ENCODE data around the gene BSN.
"Not testable (repeated sequence)": the region's sequence is repeated elsewhere in the genome, so short reads cannot be mapped to it uniquely, and the experiment has no call there.

Gene BSN

DNA sequence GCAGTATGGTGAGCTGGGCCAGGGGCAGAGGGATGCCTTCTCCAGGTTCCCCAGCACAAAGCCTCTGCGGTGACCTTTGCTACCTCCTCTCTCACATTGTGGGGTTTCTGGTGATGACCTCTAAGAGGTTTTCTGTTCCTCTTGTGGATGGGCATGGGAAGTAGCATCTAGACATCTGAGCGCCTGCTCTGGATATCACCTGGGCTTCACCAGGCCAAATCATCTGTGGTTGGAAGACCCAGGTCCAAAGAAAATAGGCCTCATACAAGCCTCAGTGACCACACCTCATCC, 126.9 kb downstream of the BSN start:
- H3K14ac ChIP-seq (ENCODE audit: low read length): no peak overlapping the region

DNA sequence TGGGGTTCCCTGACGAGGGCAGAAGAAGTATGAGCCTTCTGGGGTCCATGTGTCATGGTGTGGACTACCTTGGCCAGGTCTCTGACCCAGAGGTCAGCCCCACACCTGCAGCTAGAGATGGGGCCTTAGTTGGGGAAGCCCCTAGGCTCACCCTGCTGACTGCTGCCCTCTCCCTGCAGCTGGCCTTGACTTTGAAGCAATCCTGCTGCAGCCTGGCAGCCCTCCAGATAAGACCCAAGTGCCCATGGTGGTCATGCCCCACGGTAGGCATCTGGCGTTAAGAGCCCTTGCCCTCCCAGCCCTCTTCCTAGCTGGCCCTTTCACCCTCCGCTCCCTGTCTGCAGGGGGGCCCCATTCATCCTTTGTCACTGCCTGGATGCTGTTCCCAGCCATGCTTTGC, 127.3 kb downstream of the BSN start:
- Histone ChIP-seq H3K79me1 (ENCODE audit: low read depth, low read length) (no peaks in the 10 kb centered on the region), H3K27ac (replicated peaks; ENCODE audit: low read length) (no peak overlapping the region), H2BK15ac (ENCODE audit: low read length) (no peak overlapping the region), H3K27me3 (ENCODE audit: control insufficient read depth in 3 of 3, insufficient read depth in 3 of 3, low read depth in 1 of 3, low read length in 3 of 3) (peaks cover 0 to 3% (median 0%) of the 10 kb centered on the region in 3 experiments), H3K9me3 (replicated peaks in 1 of 2; ENCODE audit: control insufficient read depth in 2 of 2, insufficient read depth in 1 of 2, low read depth in 1 of 2, low read length in 2 of 2) (no peaks in the 10 kb centered on the region), H2AK5ac (ENCODE audit: low read depth, low read length) (no peak overlapping the region), H2BK120ac (ENCODE audit: low read depth, low read length) (no peak overlapping the region), H3K36me3 (replicated peaks in 1 of 2; ENCODE audit: control insufficient read depth in 2 of 2, insufficient read depth in 2 of 2, low read length in 2 of 2) (peaks cover 67 to 82% of the 10 kb centered on the region in 2 donors), H3K14ac (ENCODE audit: low read length) (no peak overlapping the region), H3K4ac (ENCODE audit: low read length) (no peak overlapping the region), H2BK5ac (ENCODE audit: low read length) (no peak overlapping the region), H3K18ac (ENCODE audit: low read length) (no peak overlapping the region), H3K4me2 (ENCODE audit: insufficient read depth, low read length, poor library complexity, severe bottlenecking) (no peak overlapping the region), H3K4me3 (ENCODE audit: low read length in 2 of 2) (no peak overlapping the region), H2BK12ac (ENCODE audit: low read length) (no peak overlapping the region), H3K9ac (ENCODE audit: low read depth, low read length, poor library complexity) (no peak overlapping the region), H4K8ac (ENCODE audit: low read depth, low read length) (no peak overlapping the region), H2AFZ (ENCODE audit: low read length) (no peak overlapping the region), H3K23ac (ENCODE audit: low read depth, low read length, poor library complexity) (no peak overlapping the region), H3K4me1 (ENCODE audit: control insufficient read depth in 2 of 2, insufficient read depth in 1 of 2, low read depth in 1 of 2, low read length in 2 of 2) (no peaks in the 10 kb centered on the region), H4K91ac (ENCODE audit: low read depth, low read length, poor library complexity) (no peak overlapping the region)
- no CpG with 5 or more reads among the region's 4 CpGs for WGBS, 2 donors (ENCODE audit: extremely low coverage in 2 of 2, insufficient read length in 2 of 2, insufficient replicate concordance in 1 of 2)
- no peak for DNase-seq (ENCODE audit: low spot score)

More for the DNA sequence above, 126.9 kb downstream of the BSN start:
- Histone ChIP-seq H3K9ac (ENCODE audit: low read depth, low read length, poor library complexity) (no peak overlapping the region), H4K91ac (ENCODE audit: low read depth, low read length, poor library complexity) (no peak overlapping the region), H2AK5ac (ENCODE audit: low read depth, low read length) (no peak overlapping the region), H3K4ac (ENCODE audit: low read length) (no peak overlapping the region), H3K9me3 (replicated peaks in 1 of 2; ENCODE audit: control insufficient read depth in 2 of 2, insufficient read depth in 1 of 2, low read depth in 1 of 2, low read length in 2 of 2) (no peaks in the 10 kb centered on the region), H2BK120ac (ENCODE audit: low read depth, low read length) (no peak overlapping the region), H3K27me3 (ENCODE audit: control insufficient read depth in 3 of 3, insufficient read depth in 3 of 3, low read depth in 1 of 3, low read length in 3 of 3) (peaks cover 0 to under 1% (median 0%) of the 10 kb centered on the region in 3 experiments), H3K79me1 (ENCODE audit: low read depth, low read length) (no peaks in the 10 kb centered on the region), H3K4me1 (ENCODE audit: control insufficient read depth in 2 of 2, insufficient read depth in 1 of 2, low read depth in 1 of 2, low read length in 2 of 2) (no peaks in the 10 kb centered on the region), H3K4me3 (ENCODE audit: low read length in 2 of 2) (no peak overlapping the region), H2BK5ac (ENCODE audit: low read length) (no peak overlapping the region), H4K8ac (ENCODE audit: low read depth, low read length) (no peak overlapping the region), H3K36me3 (replicated peaks in 1 of 2; ENCODE audit: control insufficient read depth in 2 of 2, insufficient read depth in 2 of 2, low read length in 2 of 2) (peaks cover 70 to 86% of the 10 kb centered on the region in 2 donors), H2AFZ (ENCODE audit: low read length) (no peak overlapping the region), H2BK15ac (ENCODE audit: low read length) (no peak overlapping the region), H3K27ac (replicated peaks; ENCODE audit: low read length) (no peak overlapping the region), H3K18ac (ENCODE audit: low read length) (no peak overlapping the region), H3K4me2 (ENCODE audit: insufficient read depth, low read length, poor library complexity, severe bottlenecking) (no peak overlapping the region), H3K23ac (ENCODE audit: low read depth, low read length, poor library complexity) (no peak overlapping the region), H2BK12ac (ENCODE audit: low read length) (no peak overlapping the region)
- no peak for DNase-seq (ENCODE audit: low spot score)
- WGBS, 2 donors (ENCODE audit: extremely low coverage in 2 of 2, insufficient read length in 2 of 2, insufficient replicate concordance in 1 of 2): no CpG with 5 or more reads among the region's 2 CpGs

DNA sequence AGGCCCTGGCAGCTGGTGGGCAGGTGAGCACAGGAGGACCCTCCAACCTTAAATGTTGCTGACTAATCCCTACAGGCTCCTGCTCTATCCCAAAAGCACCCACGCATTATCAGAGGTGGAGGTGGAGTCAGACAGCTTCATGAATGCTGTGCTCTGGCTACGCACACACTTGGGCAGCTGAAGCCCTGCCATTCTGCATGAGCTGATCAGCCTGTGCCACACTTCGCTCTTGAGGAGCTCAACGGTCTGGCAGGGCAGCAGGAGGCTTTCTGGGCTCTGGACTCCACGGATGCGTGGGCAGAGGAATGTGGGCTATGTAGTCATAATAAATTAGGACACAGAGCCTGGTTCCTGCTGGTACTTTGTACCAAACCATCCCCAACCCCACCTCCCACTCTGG, 128.9 kb downstream of the BSN start:
- no peak for DNase-seq (ENCODE audit: low spot score)
- Histone ChIP-seq H2AFZ (ENCODE audit: low read length) (no peak overlapping the region), H3K4ac (ENCODE audit: low read length) (no peak overlapping the region), H2AK5ac (ENCODE audit: low read depth, low read length) (no peak overlapping the region), H3K9me3 (replicated peaks in 1 of 2; ENCODE audit: control insufficient read depth in 2 of 2, insufficient read depth in 1 of 2, low read depth in 1 of 2, low read length in 2 of 2) (no peaks in the 10 kb centered on the region), H3K14ac (ENCODE audit: low read length) (no peak overlapping the region), H3K4me3 (ENCODE audit: low read length in 2 of 2) (no peak overlapping the region), H2BK15ac (ENCODE audit: low read length) (no peak overlapping the region), H4K8ac (ENCODE audit: low read depth, low read length) (no peak overlapping the region), H3K9ac (ENCODE audit: low read depth, low read length, poor library complexity) (peak overlapping the region; percentile 3), H3K23ac (ENCODE audit: low read depth, low read length, poor library complexity) (peak overlapping the region; percentile 55), H2BK12ac (ENCODE audit: low read length) (no peak overlapping the region), H3K4me2 (ENCODE audit: insufficient read depth, low read length, poor library complexity, severe bottlenecking) (no peak overlapping the region), H3K18ac (ENCODE audit: low read length) (no peak overlapping the region), H3K79me1 (ENCODE audit: low read depth, low read length) (no peaks in the 10 kb centered on the region), H3K36me3 (replicated peaks in 1 of 2; ENCODE audit: control insufficient read depth in 2 of 2, insufficient read depth in 2 of 2, low read length in 2 of 2) (peaks cover 53 to 66% of the 10 kb centered on the region in 2 donors), H2BK120ac (ENCODE audit: low read depth, low read length) (no peak overlapping the region), H4K91ac (ENCODE audit: low read depth, low read length, poor library complexity) (no peak overlapping the region), H3K4me1 (ENCODE audit: control insufficient read depth in 2 of 2, insufficient read depth in 1 of 2, low read depth in 1 of 2, low read length in 2 of 2) (no peaks in the 10 kb centered on the region), H3K27ac (replicated peaks; ENCODE audit: low read length) (no peak overlapping the region), H3K27me3 (ENCODE audit: control insufficient read depth in 3 of 3, insufficient read depth in 3 of 3, low read depth in 1 of 3, low read length in 3 of 3) (peaks cover 0 to 3% (median 0%) of the 10 kb centered on the region in 3 experiments), H2BK5ac (ENCODE audit: low read length) (peak overlapping the region; percentile 53)
- no CpG with 5 or more reads among the region's 6 CpGs for WGBS, 2 donors (ENCODE audit: extremely low coverage in 2 of 2, insufficient read length in 2 of 2, insufficient replicate concordance in 1 of 2)

DNA sequence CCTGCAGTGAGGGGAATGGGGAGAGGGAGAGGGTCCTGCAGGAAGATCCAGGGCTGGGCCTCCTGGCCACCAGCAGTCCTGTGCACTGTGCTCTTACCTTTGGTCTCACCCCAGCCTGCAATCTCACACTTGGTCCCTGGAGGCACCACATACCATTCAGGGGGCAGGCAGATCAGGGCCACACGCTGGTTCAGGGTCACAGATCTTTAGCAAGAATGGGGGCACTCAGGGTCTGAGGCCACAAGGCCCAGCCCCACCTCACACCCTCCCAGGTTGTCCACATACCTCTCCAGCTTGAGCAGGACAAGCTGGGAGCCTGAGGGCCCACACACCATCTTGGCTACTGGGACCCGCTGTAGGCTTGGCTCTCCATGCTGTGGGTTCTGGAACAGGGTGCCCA, 130.2 kb downstream of the BSN start:
- not testable (repeated sequence) for H2AK5ac ChIP-seq (ENCODE audit: low read depth, low read length); H3K4me1 ChIP-seq (ENCODE audit: control insufficient read depth in 2 of 2, insufficient read depth in 1 of 2, low read depth in 1 of 2, low read length in 2 of 2); H2BK5ac ChIP-seq (ENCODE audit: low read length); H3K79me1 ChIP-seq (ENCODE audit: low read depth, low read length); H2AFZ ChIP-seq (ENCODE audit: low read length); H3K27me3 ChIP-seq (ENCODE audit: control insufficient read depth in 3 of 3, insufficient read depth in 3 of 3, low read depth in 1 of 3, low read length in 3 of 3); H4K8ac ChIP-seq (ENCODE audit: low read depth, low read length); H4K91ac ChIP-seq (ENCODE audit: low read depth, low read length, poor library complexity); H3K27ac ChIP-seq (replicated peaks; ENCODE audit: low read length); H2BK120ac ChIP-seq (ENCODE audit: low read depth, low read length); H3K14ac ChIP-seq (ENCODE audit: low read length); H3K4me3 ChIP-seq (ENCODE audit: low read length in 2 of 2); DNase-seq (ENCODE audit: low spot score); H2BK15ac ChIP-seq (ENCODE audit: low read length); H3K9me3 ChIP-seq (replicated peaks in 1 of 2; ENCODE audit: control insufficient read depth in 2 of 2, insufficient read depth in 1 of 2, low read depth in 1 of 2, low read length in 2 of 2); H3K4ac ChIP-seq (ENCODE audit: low read length); H3K9ac ChIP-seq (ENCODE audit: low read depth, low read length, poor library complexity); H3K23ac ChIP-seq (ENCODE audit: low read depth, low read length, poor library complexity); H3K18ac ChIP-seq (ENCODE audit: low read length); H3K4me2 ChIP-seq (ENCODE audit: insufficient read depth, low read length, poor library complexity, severe bottlenecking); H2BK12ac ChIP-seq (ENCODE audit: low read length)
- peaks cover 40 to 53% of the 10 kb centered on the region in 2 donors for H3K36me3 ChIP-seq (replicated peaks in 1 of 2; ENCODE audit: control insufficient read depth in 2 of 2, insufficient read depth in 2 of 2, low read length in 2 of 2)
- no CpG with 5 or more reads among the region's 2 CpGs for WGBS, 2 donors (ENCODE audit: extremely low coverage in 2 of 2, insufficient read length in 2 of 2, insufficient replicate concordance in 1 of 2)

Data from neuronal stem cell (in vitro differentiated cells).